CD4-positive, alpha-beta T cell (primary cell): ENCODE results near the gene ADAM17. TPM values are rescaled to one million over a fixed set of nuclear protein-coding genes. Genes with fewer than 3 reads are reported as not detected.
"Not testable (repeated sequence)": the region's sequence is repeated elsewhere in the genome, so short reads cannot be mapped to it uniquely, and the experiment has no call there.

Source experiments
- ATAC-seq: fragments of 200-7000 bp; cut with Tn5 transposase; one replicate; pipeline ENCODE4 v1.10.0; 2022; ENCODE audit warnings: mild to moderate bottlenecking; ENCODE audit not compliant: poor library complexity
- CTCF ChIA-PET: fragments of 350-600 bp; sonication (Branson Sonifier 250); formaldehyde crosslinking; loops from one replicate; lab custom pipeline; 2021; ENCODE audit warnings: antibody characterized with exemption, inconsistent platforms; lab: Charles Lee
- POLR2A ChIA-PET: fragments of 350-600 bp; sonication (Branson Sonifier 250); formaldehyde crosslinking; loops from one replicate; lab custom pipeline; 2021; ENCODE audit warnings: antibody characterized with exemption, inconsistent platforms; lab: Charles Lee
- DNase-seq, 14 experiments: peaks; one replicate each; pipeline ENCODE4 v3.0.0-alpha.2; 2013 to 2020; ENCODE audit warnings: mixed read lengths in 2 of 14
- H3K27ac ChIP-seq, 2 donors: one replicate each; pipeline versions ENCODE4 v1.5.1 to v1.7.0; 2013; ENCODE audit warnings: low read length in 2 of 2, low read depth in 1 of 2, mild to moderate bottlenecking in 1 of 2
- H3K27me3 ChIP-seq, 2 experiments: 1 replicate in 1 of 2; 2 replicates in 1 of 2; pipeline versions ENCODE4 v1.6.1 to v1.7.0; 2013; ENCODE audit warnings: low read length in 2 of 2, control low read depth in 1 of 2, mild to moderate bottlenecking in 1 of 2, moderate library complexity in 1 of 2; ENCODE audit not compliant: insufficient read depth in 2 of 2, control insufficient read depth in 1 of 2
- H3K36me3 ChIP-seq: one replicate; pipeline ENCODE4 v1.6.1; 2013; ENCODE audit warnings: low read length, control low read depth; ENCODE audit not compliant: insufficient read depth
- H3K4me1 ChIP-seq: one replicate; pipeline ENCODE4 v1.6.1; 2013; ENCODE audit warnings: low read length, control low read depth; ENCODE audit not compliant: insufficient read depth
- H3K4me3 ChIP-seq: one replicate; pipeline ENCODE4 v1.5.1; 2013; ENCODE audit warnings: mild to moderate bottlenecking, low read length, moderate library complexity
- H3K9me3 ChIP-seq, 2 experiments: 1 replicate in 1 of 2; 2 replicates in 1 of 2; pipeline versions ENCODE4 v1.6.1 to v1.7.0; 2013; ENCODE audit warnings: low read length in 2 of 2, mild to moderate bottlenecking in 2 of 2, control low read depth in 1 of 2, moderate library complexity in 1 of 2; ENCODE audit not compliant: control insufficient read depth in 1 of 2, insufficient read depth in 1 of 2
- H3K27ac Mint-ChIP-seq: one replicate; pipeline ENCODE4 v1.8.0; 2020; ENCODE audit warnings: mixed read lengths
- H3K27me3 Mint-ChIP-seq: one replicate; pipeline ENCODE4 v1.8.0; 2021; ENCODE audit warnings: mixed read lengths
- H3K36me3 Mint-ChIP-seq: one replicate; pipeline ENCODE4 v1.8.0; 2021; ENCODE audit warnings: low read depth, mixed read lengths
- H3K4me1 Mint-ChIP-seq: one replicate; pipeline ENCODE4 v1.8.0; 2021; ENCODE audit warnings: low read depth, mixed read lengths
- H3K4me3 Mint-ChIP-seq: one replicate; pipeline ENCODE4 v1.8.0; 2020; ENCODE audit warnings: mild to moderate bottlenecking, mixed read lengths
- H3K9me3 Mint-ChIP-seq: one replicate; pipeline ENCODE4 v1.8.0; 2020; ENCODE audit warnings: mixed read lengths
- CTCF ChIP-seq: fragments of 200-600 bp; IDR thresholded peaks from one replicate; pipeline ENCODE4 v1.8.0; 2022; ENCODE audit warnings: antibody characterized with exemption, mild to moderate bottlenecking
- intact Hi-C, 2 experiments: fragments of 100-400 bp; cut with DNase I in 1 of 2; cut with micrococcal nuclease in 1 of 2; formaldehyde crosslinking; loops; one replicate each; pipeline versions ENCODE4 v1.15.1 to v1.9.0; 2023 to 2025; cut with DNase I, micrococcal nuclease
- total RNA-seq, 174 experiments: library from RNA in 2 of 174; stranded (reverse) in 2 of 174; gene quantifications; one replicate each; pipeline ENCODE4 v1.2.3 and lab custom pipeline; 2021 to 2026

Gene ADAM17
- total RNA-seq, 2 experiments from 2014 or later, result 21.4 to 21.6 TPM

GRCh38 chr2:9518780-9519179 is 36.9 kb downstream of the ADAM17 start:
- H3K27ac Mint-ChIP-seq, result no peak overlapping the region
- Histone ChIP-seq H3K4me3 (no peak overlapping the region), H3K27me3 (no peaks in the 10 kb centered on the region), H3K4me1 (no peaks in the 10 kb centered on the region), H3K36me3 (peaks cover 77% of the 10 kb centered on the region), H3K27ac (no peak overlapping the region), H3K9me3 (no peaks in the 10 kb centered on the region)
- no peaks in the 10 kb centered on the region for H3K9me3 Mint-ChIP-seq
- H3K36me3 Mint-ChIP-seq, result peaks cover 77% of the 10 kb centered on the region
- no peaks in the 10 kb centered on the region for H3K4me1 Mint-ChIP-seq
- ChIA-PET CTCF (no interaction called here), POLR2A (no interaction called here)
- intact Hi-C loops, result no loop called here
- ATAC-seq (no peak), DNase-seq (no peak)
- no peak for TF ChIP-seq CTCF
- H3K27me3 Mint-ChIP-seq, result no peaks in the 10 kb centered on the region
- no peak overlapping the region for H3K4me3 Mint-ChIP-seq

GRCh38 chr2:9518163-9518562 is 37.5 kb downstream of the ADAM17 start:
- peaks cover 76% of the 10 kb centered on the region for H3K36me3 Mint-ChIP-seq

GRCh38 chr2:9517118-9517782 is 38.4 kb downstream of the ADAM17 start:
- DNase-seq (no peak), ATAC-seq (no peak)
- H3K9me3 Mint-ChIP-seq, result no peaks in the 10 kb centered on the region
- H3K27me3 Mint-ChIP-seq, result no peaks in the 10 kb centered on the region
- peaks cover 77% of the 10 kb centered on the region for H3K36me3 Mint-ChIP-seq
- Histone ChIP-seq H3K9me3 (no peaks in the 10 kb centered on the region), H3K4me1 (no peaks in the 10 kb centered on the region), H3K27ac (no peak overlapping the region), H3K27me3 (no peaks in the 10 kb centered on the region), H3K4me3 (no peak overlapping the region), H3K36me3 (peaks cover 81% of the 10 kb centered on the region)
- POLR2A ChIA-PET, result interaction anchor here (1.1 kb wide), 1 partner anchor 44 kb away, joined by 3 read pairs; no protein-coding TSS in a partner anchor
- no peak for TF ChIP-seq CTCF
- intact Hi-C loops, result no loop called here
- no peaks in the 10 kb centered on the region for H3K4me1 Mint-ChIP-seq
- no peak overlapping the region for H3K27ac Mint-ChIP-seq
- no peak overlapping the region for H3K4me3 Mint-ChIP-seq
- CTCF ChIA-PET, result interaction anchor here (0.7 kb wide), 1 partner anchor 19 kb away, joined by 3 read pairs; no protein-coding TSS in a partner anchor

More at GRCh38 chr2:9518163-9518562, 37.5 kb downstream of the ADAM17 start:
- ChIA-PET CTCF (interaction anchor here (0.7 kb wide), 1 partner anchor 18 kb away, joined by 3 read pairs; no protein-coding TSS in a partner anchor), POLR2A (no interaction called here)
- H3K4me3 Mint-ChIP-seq, result no peak overlapping the region
- Histone ChIP-seq H3K9me3 (no peaks in the 10 kb centered on the region), H3K36me3 (peaks cover 79% of the 10 kb centered on the region), H3K27ac (no peak overlapping the region), H3K4me1 (no peaks in the 10 kb centered on the region), H3K4me3 (no peak overlapping the region), H3K27me3 (no peaks in the 10 kb centered on the region)
- no peaks in the 10 kb centered on the region for H3K27me3 Mint-ChIP-seq
- ATAC-seq (no peak), DNase-seq (no peak)
- intact Hi-C loops, result no loop called here
- H3K27ac Mint-ChIP-seq, result no peak overlapping the region
- no peak for TF ChIP-seq CTCF
- H3K9me3 Mint-ChIP-seq, result no peaks in the 10 kb centered on the region
- no peaks in the 10 kb centered on the region for H3K4me1 Mint-ChIP-seq

GRCh38 chr2:9513946-9514345 is 41.7 kb downstream of the ADAM17 start:
- H3K4me1 ChIP-seq, intact Hi-C loops, H3K27me3 ChIP-seq, CTCF ChIA-PET, H3K4me3 Mint-ChIP-seq, ATAC-seq, H3K4me1 Mint-ChIP-seq, H3K9me3 Mint-ChIP-seq, DNase-seq, H3K27ac ChIP-seq, H3K27me3 Mint-ChIP-seq, H3K27ac Mint-ChIP-seq, H3K9me3 ChIP-seq, H3K4me3 ChIP-seq: not testable (repeated sequence)
- peaks cover 68% of the 10 kb centered on the region for H3K36me3 Mint-ChIP-seq
- H3K36me3 ChIP-seq, result peaks cover 71% of the 10 kb centered on the region
- POLR2A ChIA-PET, result interaction anchor here (1.1 kb wide), 1 partner anchor 12 kb away, joined by 4 read pairs; no protein-coding TSS in a partner anchor
